SJCRH30 (cell line): ENCODE measurements around the gene ASAP2. TPM values are rescaled to one million over a fixed set of nuclear protein-coding genes. Genes with fewer than 3 reads are reported as not detected.
"Not testable (repeated sequence)": the region's sequence is repeated elsewhere in the genome, so short reads cannot be mapped to it uniquely, and the experiment has no call there.

Source experiments
- DNase-seq, 2 experiments: peaks; one replicate each; pipeline ENCODE4 v3.0.0-alpha.2; 2015 to 2020
- H3K27ac ChIP-seq: fragments of 250-450 bp; sonication (Bioruptor Pico); 2 replicates; pipeline ENCODE4 v1.5.1; 2020; ENCODE audit warnings: mild to moderate bottlenecking, moderate library complexity
- H3K27me3 ChIP-seq: fragments of 250-450 bp; sonication (Bioruptor Pico); 2 replicates; pipeline ENCODE4 v1.5.1; 2020; ENCODE audit warnings: mild to moderate bottlenecking, moderate library complexity
- H3K36me3 ChIP-seq: fragments of 250-450 bp; sonication (Bioruptor Pico); 2 replicates; pipeline ENCODE4 v1.5.1; 2020; ENCODE audit warnings: mild to moderate bottlenecking, moderate library complexity
- H3K4me1 ChIP-seq: fragments of 250-450 bp; sonication (Bioruptor Pico); 2 replicates; pipeline ENCODE4 v1.5.1; 2020; ENCODE audit warnings: mild to moderate bottlenecking, moderate library complexity
- H3K4me3 ChIP-seq: fragments of 250-450 bp; sonication (Bioruptor Pico); 2 replicates; pipeline ENCODE4 v1.5.1; 2020; ENCODE audit warnings: mild to moderate bottlenecking, moderate library complexity
- H3K9me3 ChIP-seq: fragments of 250-450 bp; sonication (Bioruptor Pico); replicated peaks from 2 replicates; pipeline ENCODE4 v1.5.1; 2020; ENCODE audit warnings: mild to moderate bottlenecking, moderate library complexity
- total RNA-seq: library from RNA; depleted of rRNA; stranded (reverse); fragments of >200 nt; shearing (Covaris generic); gene quantifications from 2 replicates; pipeline ENCODE4 v1.2.3, GENCODE V29; 2014

Gene ASAP2
- total RNA-seq, 1 experiment from 2014 or later, result 32.6 TPM

DNA sequence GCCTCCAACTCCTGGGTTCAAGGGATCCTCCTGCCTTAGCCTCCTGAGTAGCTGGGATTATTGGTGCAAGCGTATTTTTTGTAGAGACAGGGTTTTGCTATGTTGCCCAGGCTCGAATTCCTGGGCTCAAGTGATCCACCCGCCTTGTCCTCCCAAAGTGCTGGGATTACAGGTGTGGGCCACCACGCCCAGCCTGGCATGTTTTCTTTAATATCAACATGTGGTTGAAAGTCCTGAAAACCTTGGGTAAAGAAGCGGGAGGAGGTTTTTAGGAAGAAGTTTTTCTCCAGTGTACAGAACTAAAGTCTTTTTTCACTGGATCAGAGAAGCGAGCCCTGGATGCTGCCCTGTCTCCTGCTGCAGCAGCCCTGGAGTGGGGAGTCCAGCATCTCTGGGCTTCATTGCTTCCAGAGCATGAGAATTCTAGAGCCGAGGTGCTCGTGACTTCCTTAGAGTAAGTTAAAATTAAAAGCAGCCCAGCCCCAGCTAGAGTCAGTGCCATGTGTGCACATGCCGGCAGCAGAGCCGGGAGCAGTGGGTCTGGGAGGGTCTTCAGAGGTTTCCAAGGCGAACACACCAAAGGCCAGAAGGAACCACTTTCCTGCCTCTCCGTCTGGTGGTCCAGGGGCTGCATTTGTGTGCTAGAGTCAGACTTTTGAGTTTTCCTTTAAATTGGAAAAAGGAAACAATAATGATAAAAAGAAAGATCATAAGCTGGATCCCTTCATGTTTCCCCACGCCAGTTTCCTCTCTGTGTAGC is 185.5 kb downstream of the ASAP2 start:
- DNase-seq, result no peak

DNA sequence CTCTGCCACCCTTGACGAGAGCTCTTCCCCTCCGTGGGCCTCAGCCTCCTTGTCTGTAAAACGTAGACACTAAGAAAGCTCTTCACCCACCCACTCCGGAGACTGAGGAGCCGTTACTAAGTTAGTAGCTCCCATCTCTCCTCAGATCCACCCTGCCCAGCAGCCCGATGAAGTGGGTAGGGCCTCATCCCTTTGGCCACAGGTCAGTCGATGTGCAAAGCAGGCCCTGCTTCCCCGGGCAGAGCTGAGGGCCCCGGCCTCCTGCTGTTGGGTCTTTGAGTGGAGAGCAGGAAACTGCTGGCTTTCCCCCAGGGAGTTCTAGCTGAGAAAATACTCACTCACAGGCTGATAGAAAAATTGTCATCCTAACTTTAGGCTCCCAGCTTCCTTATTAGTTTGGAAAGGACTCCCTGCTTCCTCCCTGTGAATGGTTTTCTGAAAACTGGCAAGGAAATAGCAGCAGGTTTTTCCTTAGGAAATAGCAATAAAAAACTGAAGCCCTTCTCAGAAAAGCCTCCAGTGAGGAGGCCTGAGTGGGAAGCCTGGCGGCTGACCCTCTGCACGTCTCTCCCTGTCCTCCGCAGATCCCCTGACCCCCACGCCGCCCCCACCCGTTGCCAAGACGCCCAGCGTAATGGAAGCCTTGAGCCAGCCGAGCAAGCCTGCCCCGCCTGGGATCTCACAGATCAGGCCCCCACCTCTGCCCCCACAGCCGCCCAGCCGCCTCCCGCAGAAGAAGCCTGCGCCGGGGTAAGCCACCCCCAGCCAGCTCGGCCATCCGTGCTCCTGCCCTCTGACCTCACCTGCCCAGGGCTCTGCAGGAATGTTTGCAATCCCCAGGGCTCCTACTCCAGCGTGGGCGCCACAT is 186.5 kb downstream of the ASAP2 start:
- Histone ChIP-seq H3K27me3 (no peaks in the 10 kb centered on the region), H3K36me3 (peaks cover 34% of the 10 kb centered on the region), H3K27ac (no peak overlapping the region), H3K4me1 (no peaks in the 10 kb centered on the region), H3K9me3 (no peaks in the 10 kb centered on the region), H3K4me3 (no peak overlapping the region)
- no peak for DNase-seq

More for the DNA sequence above, 185.5 kb downstream of the ASAP2 start:
- Histone ChIP-seq H3K9me3 (no peaks in the 10 kb centered on the region), H3K27me3 (no peaks in the 10 kb centered on the region), H3K4me3 (no peak overlapping the region), H3K27ac (no peak overlapping the region), H3K36me3 (peaks cover 37% of the 10 kb centered on the region), H3K4me1 (no peaks in the 10 kb centered on the region)

DNA sequence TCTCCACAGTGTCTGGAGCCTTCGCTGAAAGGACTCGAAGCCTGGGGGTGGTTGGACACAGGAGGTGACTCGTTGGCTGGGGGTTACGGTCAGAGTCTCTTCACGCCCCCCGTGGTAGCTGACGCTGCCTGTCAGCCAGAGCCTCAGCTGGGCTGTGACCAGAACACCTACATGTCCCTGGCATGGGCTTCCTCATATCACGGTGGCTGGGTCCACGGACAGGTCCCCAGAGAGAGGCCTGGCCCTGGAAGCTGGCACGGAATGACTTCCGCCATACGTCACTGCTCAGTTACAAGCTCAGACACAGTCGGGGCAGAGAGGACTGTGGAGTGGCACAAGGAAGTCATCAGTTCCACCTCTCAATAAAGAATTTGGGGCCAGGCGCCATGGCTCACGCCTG is 188.2 kb downstream of the ASAP2 start:
- Histone ChIP-seq H3K4me1 (no peaks in the 10 kb centered on the region), H3K4me3 (no peak overlapping the region), H3K9me3 (no peaks in the 10 kb centered on the region), H3K27me3 (no peaks in the 10 kb centered on the region), H3K27ac (no peak overlapping the region), H3K36me3 (peaks cover 34% of the 10 kb centered on the region)
- DNase-seq, result no peak

DNA sequence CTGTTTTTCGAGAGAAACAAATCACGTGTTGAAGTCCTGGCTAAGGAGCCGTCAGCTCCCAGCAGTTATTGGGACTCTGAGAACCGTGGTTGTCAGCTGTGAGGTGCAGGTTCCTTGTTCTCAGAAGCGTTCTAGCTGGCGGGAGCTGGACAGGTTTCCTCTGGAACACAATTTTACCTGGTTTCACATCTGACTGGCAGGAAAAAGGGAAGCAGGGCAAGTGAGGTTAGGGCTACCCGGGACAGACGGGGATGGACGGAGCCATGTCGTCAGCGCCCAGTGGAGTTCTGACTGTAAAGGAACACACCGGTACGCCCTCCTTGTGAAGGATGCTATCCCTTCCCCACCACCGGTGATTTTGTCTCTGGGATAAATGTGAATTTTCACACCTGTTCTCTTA is 190.6 kb downstream of the ASAP2 start:
- H3K9me3 ChIP-seq, result no peaks in the 10 kb centered on the region
- H3K36me3 ChIP-seq, result peaks cover 28% of the 10 kb centered on the region
- H3K27me3 ChIP-seq, result no peaks in the 10 kb centered on the region
- H3K4me1 ChIP-seq, result no peaks in the 10 kb centered on the region
- DNase-seq, result no peak
- H3K27ac ChIP-seq, result no peak overlapping the region
- no peak overlapping the region for H3K4me3 ChIP-seq

DNA sequence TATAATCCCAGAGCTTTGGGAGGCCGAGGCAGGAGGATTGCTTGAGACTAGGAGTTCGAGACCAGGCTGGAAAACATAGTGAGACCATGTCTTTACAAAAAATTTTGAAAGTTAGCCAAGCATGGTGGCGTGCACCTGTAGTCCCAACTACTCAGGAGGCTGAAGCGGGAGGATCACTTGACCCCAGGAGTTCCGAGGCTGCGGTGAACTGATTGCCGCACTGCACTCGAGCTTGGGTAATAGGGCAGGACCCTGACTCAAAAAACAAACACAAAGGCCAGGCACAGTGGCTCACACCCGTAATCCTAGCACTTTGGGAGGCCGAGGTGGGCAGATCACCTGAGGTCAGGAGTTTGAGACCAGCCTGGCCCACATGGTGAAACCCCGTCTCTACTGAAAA is 191.6 kb downstream of the ASAP2 start:
- not testable (repeated sequence) for DNase-seq, H3K27ac ChIP-seq, H3K27me3 ChIP-seq, H3K4me3 ChIP-seq, H3K4me1 ChIP-seq, H3K9me3 ChIP-seq
- H3K36me3 ChIP-seq, result peaks cover 35% of the 10 kb centered on the region

DNA sequence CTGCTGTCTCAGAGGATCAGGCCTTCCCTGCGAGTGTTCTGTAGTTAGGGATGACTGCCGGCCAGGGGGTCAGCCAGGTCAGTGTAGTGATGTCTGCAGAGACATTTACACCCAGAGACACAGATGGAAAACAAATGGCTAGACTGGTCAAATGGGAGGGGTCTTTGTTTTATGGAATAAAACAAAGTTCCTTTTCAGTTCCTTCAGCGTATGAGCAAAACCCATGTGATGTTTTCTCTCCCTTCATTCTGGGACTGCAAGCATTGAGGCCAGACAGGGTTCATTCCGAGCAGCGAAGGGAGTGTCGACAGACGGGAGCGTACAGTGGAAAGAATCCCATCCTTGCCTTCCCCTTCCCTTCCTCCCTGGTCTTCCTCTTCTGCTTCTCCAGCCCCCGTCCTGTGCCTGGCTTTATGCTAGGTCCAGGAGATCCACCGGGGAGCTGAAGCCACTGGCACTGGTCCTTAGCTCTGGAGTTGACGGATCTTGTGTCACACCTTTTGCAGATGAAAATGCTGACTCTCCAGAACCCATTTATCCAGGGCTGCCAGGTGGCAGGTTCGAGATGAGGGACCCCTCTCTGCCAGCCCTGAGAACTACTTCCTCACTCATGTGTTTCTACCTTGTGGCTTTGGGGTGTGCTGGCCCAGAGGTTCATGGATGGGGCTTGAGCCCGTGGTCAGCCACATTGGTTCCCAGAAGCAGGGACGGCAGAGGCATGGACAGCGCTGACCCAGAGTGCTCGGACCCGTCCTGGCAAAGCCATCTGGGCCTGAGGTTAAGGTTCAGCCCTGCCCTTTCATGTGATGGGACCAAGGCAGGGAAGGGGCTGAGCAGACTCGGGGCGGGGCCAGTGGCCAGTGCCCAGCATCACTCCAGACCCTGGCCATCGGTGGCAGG is 192.5 kb downstream of the ASAP2 start:
- no peaks in the 10 kb centered on the region for H3K27me3 ChIP-seq
- no peak for DNase-seq
- no peaks in the 10 kb centered on the region for H3K4me1 ChIP-seq
- no peaks in the 10 kb centered on the region for H3K9me3 ChIP-seq
- peaks cover 36% of the 10 kb centered on the region for H3K36me3 ChIP-seq
- no peak overlapping the region for H3K27ac ChIP-seq
- no peak overlapping the region for H3K4me3 ChIP-seq

DNA sequence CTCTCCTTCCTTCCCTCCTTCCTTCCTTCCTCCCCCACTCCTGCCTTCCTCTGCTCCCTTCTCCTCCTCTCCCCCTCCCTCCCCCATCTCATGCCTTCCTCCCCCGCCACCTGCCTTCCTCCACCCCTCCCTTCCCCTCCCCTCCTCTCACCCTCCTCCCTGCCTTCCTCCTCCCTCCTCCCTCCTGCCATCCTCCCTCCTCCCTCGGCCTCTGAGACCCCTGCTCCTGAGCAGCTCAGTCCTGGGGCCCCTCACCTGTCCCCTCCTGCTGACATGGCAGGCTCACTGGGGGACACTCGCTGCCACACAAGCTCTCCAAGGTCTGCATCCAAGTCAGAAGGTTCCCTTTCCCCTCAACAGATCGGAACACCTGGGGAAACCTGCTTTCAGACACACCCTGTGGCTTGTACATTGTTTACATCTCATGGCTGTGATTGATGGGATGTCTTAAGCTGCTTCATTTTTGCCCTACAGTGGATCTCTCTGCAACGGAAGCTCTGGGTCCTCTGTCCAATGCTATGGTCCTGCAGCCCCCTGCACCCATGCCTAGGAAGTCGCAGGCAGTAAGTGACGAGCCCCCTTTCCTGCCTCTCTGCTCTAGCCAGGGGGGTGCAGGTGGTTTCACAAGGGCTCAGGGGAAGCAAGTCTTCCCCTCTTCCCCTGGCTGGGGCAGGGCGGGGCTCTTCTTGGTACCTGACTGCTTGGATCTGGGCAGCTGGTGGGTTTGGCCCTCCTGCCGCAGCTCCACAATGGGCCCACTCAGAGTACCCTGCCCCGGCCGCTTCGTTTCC is 193.9 kb downstream of the ASAP2 start:
- no peak overlapping the region for H3K4me3 ChIP-seq
- no peaks in the 10 kb centered on the region for H3K9me3 ChIP-seq
- H3K36me3 ChIP-seq, result peaks cover 25% of the 10 kb centered on the region
- H3K27ac ChIP-seq, result no peak overlapping the region
- no peaks in the 10 kb centered on the region for H3K4me1 ChIP-seq
- no peaks in the 10 kb centered on the region for H3K27me3 ChIP-seq
- no peak for DNase-seq

DNA sequence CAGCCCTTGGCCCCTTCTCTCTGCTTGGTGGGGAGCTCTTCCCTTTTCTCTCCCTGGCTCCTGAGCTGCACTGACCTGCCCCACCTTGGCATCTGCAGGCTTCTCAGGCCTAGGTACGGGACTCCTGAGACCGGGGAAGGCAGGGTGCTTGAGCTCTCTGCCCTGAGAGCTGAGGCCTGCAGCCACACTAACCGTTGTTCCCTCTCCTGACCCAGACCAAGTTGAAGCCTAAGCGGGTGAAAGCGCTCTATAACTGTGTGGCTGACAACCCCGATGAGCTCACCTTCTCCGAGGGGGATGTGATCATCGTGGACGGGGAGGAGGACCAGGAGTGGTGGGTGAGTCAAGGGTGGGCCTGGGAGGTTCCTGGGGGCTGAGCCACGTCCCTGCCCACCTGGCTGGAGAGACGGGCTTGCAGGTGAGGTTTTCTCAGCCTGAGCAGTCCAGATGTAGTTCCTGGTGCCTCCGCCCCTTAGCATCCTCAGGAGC is 194.5 kb downstream of the ASAP2 start:
- no peaks in the 10 kb centered on the region for H3K27me3 ChIP-seq
- no peaks in the 10 kb centered on the region for H3K9me3 ChIP-seq
- no peak for DNase-seq
- no peaks in the 10 kb centered on the region for H3K4me1 ChIP-seq
- H3K36me3 ChIP-seq, result peaks cover 19% of the 10 kb centered on the region
- H3K4me3 ChIP-seq, result no peak overlapping the region
- no peak overlapping the region for H3K27ac ChIP-seq

DNA sequence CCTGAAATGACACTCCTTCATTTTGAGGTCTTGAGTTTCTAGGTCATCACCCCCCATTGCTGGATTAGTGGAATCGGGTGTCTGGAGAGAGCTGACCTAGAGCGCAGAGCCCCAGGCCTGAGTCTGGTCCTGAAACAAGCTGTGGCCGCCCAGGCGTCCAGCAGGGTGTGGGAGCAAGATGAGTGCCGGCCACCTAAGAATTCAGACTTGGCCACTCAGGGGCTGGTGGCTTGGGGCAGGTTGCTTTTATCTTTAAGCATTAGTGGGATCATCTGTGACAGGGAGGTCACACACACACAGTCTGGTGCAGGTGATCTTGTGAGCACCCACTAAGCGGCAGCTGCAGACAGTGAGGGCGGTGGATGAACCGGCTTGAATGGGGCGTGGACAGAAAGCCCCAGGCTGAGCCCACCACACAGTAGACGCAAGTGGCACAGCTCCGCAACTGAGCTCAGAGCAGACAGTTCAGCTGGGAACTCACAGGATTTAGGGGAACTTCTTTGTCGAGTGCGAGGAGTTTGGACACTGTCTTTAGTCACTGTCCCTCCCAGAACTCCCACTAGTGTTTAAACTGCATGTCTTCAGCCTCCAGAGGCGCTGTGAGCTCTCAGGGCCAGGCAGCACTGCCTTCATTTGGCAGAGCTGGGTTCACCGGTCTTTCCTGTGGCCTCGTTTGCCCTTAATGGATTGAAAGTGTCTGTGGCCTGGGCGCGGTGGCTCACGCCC is 195.2 kb downstream of the ASAP2 start:
- Histone ChIP-seq H3K9me3 (no peaks in the 10 kb centered on the region), H3K27me3 (no peaks in the 10 kb centered on the region), H3K36me3 (peaks cover 18% of the 10 kb centered on the region), H3K27ac (no peak overlapping the region), H3K4me1 (no peaks in the 10 kb centered on the region), H3K4me3 (no peak overlapping the region)
- no peak for DNase-seq

DNA sequence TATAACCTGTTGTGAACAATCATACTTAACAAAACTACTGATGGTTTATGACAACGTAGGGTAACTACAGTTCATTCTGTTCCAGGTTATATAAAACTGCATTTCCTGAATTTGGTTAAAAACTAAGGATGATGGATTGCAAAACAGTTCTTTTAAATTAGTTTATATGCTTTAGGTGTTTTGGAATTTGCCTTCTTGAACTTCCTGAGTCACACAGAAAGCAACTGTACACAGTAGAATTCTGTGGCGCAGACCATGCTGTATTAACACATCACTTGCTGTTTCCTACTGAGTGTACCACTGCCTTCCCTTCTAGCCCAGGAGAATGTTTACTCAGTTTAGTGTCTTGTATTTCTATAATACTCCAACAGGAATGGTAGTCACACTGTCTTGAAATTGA is 197.3 kb downstream of the ASAP2 start:
- H3K27ac ChIP-seq, result no peak overlapping the region

DNA sequence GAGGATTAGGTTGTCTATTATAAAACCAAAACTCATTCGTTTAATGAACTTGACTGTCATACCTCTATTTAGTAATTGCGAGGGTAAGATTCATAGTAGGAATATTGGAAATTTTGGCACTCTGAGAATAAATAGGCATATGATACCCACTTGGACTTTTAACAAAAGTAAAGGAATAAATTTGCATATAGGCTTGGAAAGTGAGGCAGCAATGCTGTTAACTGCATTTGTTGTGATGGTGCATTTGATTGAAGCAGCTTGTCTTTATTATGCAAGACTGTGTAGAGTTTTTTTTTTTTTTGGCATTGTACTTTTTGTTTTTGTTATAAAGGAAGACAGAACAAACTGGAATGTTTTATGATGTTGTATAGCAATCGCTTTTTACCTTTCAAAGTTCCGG is 197.8 kb downstream of the ASAP2 start:
- Histone ChIP-seq H3K27ac (no peak overlapping the region), H3K36me3 (peaks cover 25% of the 10 kb centered on the region), H3K9me3 (no peaks in the 10 kb centered on the region), H3K4me3 (no peak overlapping the region), H3K4me1 (no peaks in the 10 kb centered on the region), H3K27me3 (no peaks in the 10 kb centered on the region)
- DNase-seq, result no peak

More for the DNA sequence above, 197.3 kb downstream of the ASAP2 start:
- no peak overlapping the region for H3K4me3 ChIP-seq
- no peaks in the 10 kb centered on the region for H3K9me3 ChIP-seq
- DNase-seq, result no peak
- H3K36me3 ChIP-seq, result peaks cover 23% of the 10 kb centered on the region
- H3K27me3 ChIP-seq, result no peaks in the 10 kb centered on the region
- H3K4me1 ChIP-seq, result no peaks in the 10 kb centered on the region

DNA sequence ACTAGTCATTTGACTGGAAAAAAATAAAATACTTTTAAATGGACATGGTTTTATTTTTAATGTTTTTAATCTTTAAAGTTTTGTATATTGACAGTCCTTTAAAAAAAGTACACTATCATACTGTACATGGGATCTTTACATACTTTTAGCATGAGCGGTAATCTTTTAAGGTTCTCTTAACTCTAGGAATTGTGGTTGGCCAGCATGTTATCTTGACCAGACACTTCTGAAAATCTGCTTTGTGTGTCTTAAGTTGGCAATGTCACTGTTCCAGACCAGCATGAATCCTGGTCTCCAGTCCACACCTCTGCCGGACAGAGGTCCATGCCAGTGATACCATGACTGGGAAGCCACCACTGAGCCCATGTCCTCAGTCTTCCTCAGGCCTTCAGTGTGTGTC is 199.0 kb downstream of the ASAP2 start:
- Histone ChIP-seq H3K27me3 (no peaks in the 10 kb centered on the region), H3K27ac (no peak overlapping the region), H3K36me3 (peaks cover 31% of the 10 kb centered on the region), H3K4me1 (no peaks in the 10 kb centered on the region), H3K4me3 (no peak overlapping the region), H3K9me3 (no peaks in the 10 kb centered on the region)
- no peak for DNase-seq

DNA sequence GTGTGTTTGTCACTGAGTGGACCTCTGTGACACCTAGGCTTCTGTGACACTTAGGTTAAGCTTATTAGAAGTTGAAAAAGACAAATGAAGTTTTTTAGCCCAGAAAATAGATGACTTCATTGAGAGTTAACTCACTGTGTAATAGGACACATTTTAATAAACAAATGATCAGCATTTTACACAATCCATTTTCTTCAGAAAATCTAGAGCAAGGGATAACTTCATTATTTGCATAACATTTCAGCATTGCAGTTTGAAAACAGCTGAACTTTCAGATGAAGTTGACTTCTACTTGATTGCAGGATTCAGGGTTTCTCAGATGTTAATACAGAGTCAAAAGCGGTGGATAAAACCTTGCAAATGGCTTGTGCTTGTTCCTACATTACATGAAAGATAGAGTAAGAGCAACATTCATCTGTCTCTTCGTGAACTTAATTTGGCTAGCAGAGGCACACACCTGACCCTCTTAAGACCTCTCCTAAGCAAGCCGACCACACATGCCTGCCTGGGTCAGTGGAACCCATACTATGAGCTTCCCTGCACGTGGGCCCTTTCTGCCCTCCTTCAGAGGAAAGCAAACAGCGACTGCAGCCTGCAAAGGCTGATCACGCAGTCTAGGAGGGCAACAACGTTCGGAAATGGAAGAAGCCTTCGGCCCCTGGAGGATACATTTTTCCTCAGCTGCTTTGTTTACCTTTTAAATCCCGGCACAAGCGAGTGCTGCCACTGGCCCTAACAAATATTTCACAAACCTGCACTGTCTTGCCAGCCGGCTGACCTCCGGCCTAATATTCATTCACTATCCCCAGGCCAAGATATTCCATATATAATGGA is 200.1 kb downstream of the ASAP2 start:
- Histone ChIP-seq H3K27ac (no peak overlapping the region), H3K4me3 (no peak overlapping the region), H3K27me3 (no peaks in the 10 kb centered on the region), H3K9me3 (no peaks in the 10 kb centered on the region), H3K4me1 (no peaks in the 10 kb centered on the region), H3K36me3 (peaks cover 41% of the 10 kb centered on the region)
- DNase-seq, result no peak
